NT2/D1 (cell line): Measurements from ENCODE around the gene AGPAT3.
"Not testable (repeated sequence)": the region's sequence is repeated elsewhere in the genome, so short reads cannot be mapped to it uniquely, and the experiment has no call there.

Source experiments
- DNase-seq: peaks from one replicate; pipeline ENCODE4 v3.0.0-alpha.2; 2011; ENCODE audit warnings: low read depth, low spot score
- H3K27me3 ChIP-seq: 2 replicates; pipeline ENCODE4 v1.6.0; 2011; ENCODE audit warnings: mild to moderate bottlenecking; ENCODE audit not compliant: insufficient read length, insufficient read depth
- H3K36me3 ChIP-seq: 2 replicates; pipeline ENCODE4 v1.6.1; 2011; ENCODE audit warnings: mild to moderate bottlenecking, low read length, mixed read lengths; ENCODE audit not compliant: insufficient read depth, insufficient read length
- H3K4me1 ChIP-seq: 2 replicates; pipeline ENCODE4 v1.5.1; 2011; ENCODE audit not compliant: insufficient read depth, insufficient read length
- H3K4me3 ChIP-seq: 2 replicates; pipeline ENCODE4 v1.5.1; 2011; ENCODE audit warnings: low read depth; ENCODE audit not compliant: insufficient read length
- H3K9ac ChIP-seq: 2 replicates; pipeline ENCODE4 v1.6.0; 2011; ENCODE audit warnings: low read depth; ENCODE audit not compliant: insufficient read length
- H3K9me3 ChIP-seq: 2 replicates; pipeline ENCODE4 v1.5.1; 2011; ENCODE audit warnings: mild to moderate bottlenecking, low read length; ENCODE audit not compliant: insufficient read depth
- SUZ12 ChIP-seq: IDR thresholded peaks from 2 replicates; pipeline ENCODE4 v1.6.1; 2011; ENCODE audit not compliant: insufficient read length, insufficient read depth; ENCODE audit errors: extremely low read depth
- YY1 ChIP-seq: IDR thresholded peaks from 2 replicates; pipeline ENCODE4 v1.6.1; 2011; ENCODE audit not compliant: insufficient read length, insufficient read depth
- ZNF274 ChIP-seq: IDR thresholded peaks from 2 replicates; pipeline ENCODE4 v1.6.1; 2011; ENCODE audit warnings: mild to moderate bottlenecking, low read depth, low read length

AGPAT3 gene

DNA sequence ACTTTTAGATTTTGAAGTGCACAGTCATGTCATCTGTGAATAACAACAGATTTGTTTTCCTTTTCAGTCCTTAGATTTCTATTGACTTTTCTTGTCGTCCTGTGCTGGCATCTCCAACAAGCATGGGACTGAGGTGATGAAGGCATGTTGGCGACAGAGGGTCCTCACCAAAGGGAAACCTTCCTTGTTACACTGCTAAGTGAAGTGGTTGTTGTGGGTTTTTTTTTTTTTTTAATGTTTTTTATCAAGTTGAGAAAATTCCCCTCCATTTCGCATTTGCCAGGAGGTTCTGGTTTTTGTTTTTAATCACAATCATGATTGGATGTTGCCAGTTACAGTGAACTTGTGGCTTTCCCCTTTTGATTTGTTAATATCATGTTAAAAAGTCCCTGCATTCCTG is 24.0 kb downstream of the AGPAT3 start:
- Histone ChIP-seq H3K9me3 (no peaks in the 10 kb centered on the region), H3K4me1 (peaks cover 18% of the 10 kb centered on the region), H3K9ac (no peak overlapping the region), H3K27me3 (no peaks in the 10 kb centered on the region), H3K36me3 (no peaks in the 10 kb centered on the region), H3K4me3 (no peak overlapping the region)
- no peak for TF ChIP-seq ZNF274
- no peak for TF ChIP-seq SUZ12
- TF ChIP-seq YY1 = no peak
- no peak for DNase-seq

DNA sequence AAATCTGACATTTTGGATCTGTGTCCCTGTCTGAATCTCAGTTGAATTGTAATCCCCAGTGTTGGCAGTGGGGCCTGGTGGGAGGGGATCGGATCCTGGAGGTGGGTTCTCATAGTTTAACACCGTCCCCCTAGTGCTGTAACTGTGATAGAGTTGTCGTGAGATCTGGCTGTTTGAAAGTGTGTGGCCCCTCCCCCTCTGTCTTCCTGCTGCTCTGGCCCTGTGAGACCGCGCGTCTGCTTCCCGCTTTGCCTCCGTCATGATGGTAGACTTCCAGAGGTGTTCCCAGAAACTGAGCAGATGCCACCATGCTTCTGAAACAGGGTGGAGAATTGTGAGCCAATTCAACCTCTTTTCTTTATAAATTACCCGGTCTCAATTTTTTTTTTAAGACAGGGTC is 25.0 kb downstream of the AGPAT3 start:
- Histone ChIP-seq H3K4me3 (no peak overlapping the region), H3K36me3 (no peaks in the 10 kb centered on the region), H3K27me3 (no peaks in the 10 kb centered on the region), H3K9ac (peak overlapping the region; percentile 24), H3K9me3 (no peaks in the 10 kb centered on the region), H3K4me1 (peaks cover 10% of the 10 kb centered on the region)
- DNase-seq = peak; percentile 16
- TF ChIP-seq SUZ12 (no peak), ZNF274 (no peak), YY1 (no peak)

DNA sequence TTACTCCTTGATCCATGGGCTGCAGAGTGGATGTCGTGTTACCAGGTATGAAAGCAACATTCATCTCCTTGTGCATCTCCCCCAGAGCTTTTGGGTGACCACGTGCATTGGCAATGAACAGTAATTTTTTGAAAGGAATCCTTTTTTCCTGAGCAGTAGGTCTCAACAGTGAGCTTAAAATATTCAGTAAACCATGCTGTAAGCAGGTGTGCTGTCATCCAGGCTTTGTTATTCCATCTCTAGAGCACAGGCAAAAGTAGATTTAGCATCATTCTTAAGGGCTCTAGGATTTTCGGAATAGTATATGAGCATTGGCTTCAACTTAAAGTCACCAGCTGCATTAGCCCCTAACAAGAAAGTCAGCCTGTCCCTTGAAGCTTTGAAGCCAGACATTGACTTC is 27.3 kb downstream of the AGPAT3 start:
- Histone ChIP-seq H3K27me3 (no peaks in the 10 kb centered on the region), H3K36me3 (no peaks in the 10 kb centered on the region), H3K9me3 (peaks cover 6% of the 10 kb centered on the region; the same call in 1 of the 2 replicates), H3K4me3 (no peak overlapping the region), H3K9ac (no peak overlapping the region), H3K4me1 (peaks cover 6% of the 10 kb centered on the region)
- DNase-seq = no peak
- TF ChIP-seq YY1 = no peak
- TF ChIP-seq SUZ12 = no peak
- TF ChIP-seq ZNF274 = no peak

DNA sequence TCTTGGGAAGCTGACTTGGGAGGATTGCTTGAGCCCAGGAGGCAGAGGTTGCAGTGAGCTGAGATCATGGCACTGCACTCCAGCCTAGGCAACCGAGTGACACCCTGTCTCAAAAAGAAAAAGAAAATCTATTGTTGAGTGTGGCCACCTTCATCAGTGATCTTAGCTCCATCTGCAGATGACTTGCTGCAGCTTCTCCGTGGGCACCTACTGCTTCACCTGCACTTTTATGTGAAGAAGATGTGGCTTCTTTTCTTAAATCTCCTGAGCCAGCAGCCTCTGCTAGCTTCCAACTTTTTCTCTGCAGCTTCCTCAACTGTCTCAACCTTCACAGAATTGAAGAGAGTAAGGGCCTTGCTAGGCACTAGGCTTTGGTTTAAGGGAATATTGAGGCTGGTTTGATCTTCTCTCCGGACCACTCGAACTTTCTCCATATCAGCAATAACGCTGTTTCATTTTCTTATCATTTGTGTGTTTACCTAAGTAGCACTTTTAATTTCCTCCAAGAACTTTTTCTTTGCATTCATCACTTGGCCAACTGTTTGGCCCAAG is 28.0 kb downstream of the AGPAT3 start:
- Histone ChIP-seq H3K36me3 (no peaks in the 10 kb centered on the region), H3K9ac (no peak overlapping the region), H3K9me3 (peaks cover 10% of the 10 kb centered on the region; the same call in 1 of the 2 replicates), H3K27me3 (no peaks in the 10 kb centered on the region), H3K4me1 (peaks cover 6% of the 10 kb centered on the region), H3K4me3 (no peak overlapping the region)
- no peak for DNase-seq
- TF ChIP-seq ZNF274 (no peak), SUZ12 (no peak), YY1 (no peak)

DNA sequence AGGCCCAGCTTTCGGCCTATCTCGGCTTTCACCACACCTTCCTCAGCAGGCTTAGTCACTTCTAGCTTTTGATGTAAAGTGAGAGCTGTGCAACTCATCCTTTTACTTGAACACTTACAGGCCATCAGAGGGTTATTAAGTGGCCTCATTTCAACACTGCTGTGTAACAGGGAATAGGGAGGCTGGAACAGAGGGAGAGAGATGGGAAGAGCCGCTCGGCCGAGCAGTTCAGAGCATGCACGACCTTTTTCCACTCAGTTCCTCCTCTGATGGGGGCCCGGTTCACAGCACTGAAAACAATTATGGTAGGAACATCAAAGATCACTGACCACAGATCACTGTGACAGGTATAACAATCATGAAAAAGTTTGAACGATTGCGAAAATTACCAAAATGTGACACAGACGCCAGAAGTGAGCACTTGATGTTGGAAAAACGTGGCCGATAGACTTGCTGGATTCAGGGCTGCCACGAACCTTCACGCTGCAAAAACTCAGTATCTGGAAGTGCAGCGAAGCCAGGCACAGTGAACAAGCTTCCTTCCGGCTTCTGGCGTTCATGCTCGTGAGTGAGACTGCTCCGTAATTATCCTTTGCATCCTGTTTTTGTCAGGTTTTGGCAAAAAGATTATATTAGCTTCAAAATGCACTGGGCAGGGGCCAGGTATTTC is 28.6 kb downstream of the AGPAT3 start:
- Histone ChIP-seq H3K4me3 (no peak overlapping the region), H3K36me3 (no peaks in the 10 kb centered on the region), H3K27me3 (no peaks in the 10 kb centered on the region), H3K9ac (no peak overlapping the region), H3K9me3 (peaks cover 16% of the 10 kb centered on the region; the same call in 1 of the 2 replicates), H3K4me1 (peaks cover 6% of the 10 kb centered on the region)
- TF ChIP-seq SUZ12 (no peak), ZNF274 (no peak), YY1 (no peak)
- DNase-seq = no peak

DNA sequence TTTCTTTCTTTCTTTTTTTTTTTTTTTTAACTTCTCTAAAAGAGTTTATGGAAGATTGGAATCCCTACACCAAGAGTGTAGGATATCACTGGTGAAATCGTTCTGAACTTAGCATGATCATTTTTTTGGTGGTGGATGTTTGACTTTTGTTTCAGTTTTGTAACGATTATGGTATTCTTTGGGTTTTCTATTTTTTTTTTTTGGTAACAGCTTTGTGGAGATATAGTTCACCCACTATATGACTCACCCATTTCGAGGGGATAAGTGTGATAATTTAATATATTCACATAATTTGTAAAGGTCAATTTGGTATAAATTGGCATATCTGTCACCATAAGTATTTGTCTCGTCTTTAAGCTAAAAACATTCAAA is 29.2 kb downstream of the AGPAT3 start:
- TF ChIP-seq YY1 = no peak
- TF ChIP-seq SUZ12 = no peak
- TF ChIP-seq ZNF274 = no peak
- Histone ChIP-seq H3K4me1 (peaks cover 6% of the 10 kb centered on the region), H3K27me3 (no peaks in the 10 kb centered on the region), H3K9ac (no peak overlapping the region), H3K9me3 (peaks cover 21% of the 10 kb centered on the region; the same call in 1 of the 2 replicates), H3K4me3 (no peak overlapping the region), H3K36me3 (no peaks in the 10 kb centered on the region)
- DNase-seq = no peak

DNA sequence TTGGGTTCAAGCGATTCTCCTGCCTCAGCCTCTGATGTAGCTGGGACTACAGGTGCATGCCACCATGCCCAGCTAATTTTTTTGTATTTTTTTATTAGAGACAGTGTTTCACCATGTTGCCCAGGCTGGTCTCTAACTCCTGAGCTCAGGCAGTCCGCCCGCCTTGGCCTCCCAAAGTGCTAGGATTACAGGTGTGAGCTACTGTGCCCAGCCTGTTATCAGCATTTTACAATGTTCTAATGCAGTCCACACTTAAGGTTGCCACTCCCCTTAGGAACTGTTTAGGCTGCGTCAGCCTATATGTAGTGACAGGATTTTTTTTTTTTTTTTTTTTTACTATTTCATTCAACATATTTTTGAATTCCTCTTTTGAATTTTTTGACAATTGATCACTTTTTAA is 30.2 kb downstream of the AGPAT3 start:
- TF ChIP-seq ZNF274 (no peak), SUZ12 (no peak), YY1 (no peak)
- H3K36me3 ChIP-seq = peaks cover 3% of the 10 kb centered on the region
- H3K9me3 ChIP-seq = peaks cover 32% of the 10 kb centered on the region; the same call in 1 of the 2 replicates
- DNase-seq = no peak
- no peak overlapping the region for H3K9ac ChIP-seq
- H3K4me1 ChIP-seq = no peaks in the 10 kb centered on the region
- H3K4me3 ChIP-seq = no peak overlapping the region
- no peaks in the 10 kb centered on the region for H3K27me3 ChIP-seq

DNA sequence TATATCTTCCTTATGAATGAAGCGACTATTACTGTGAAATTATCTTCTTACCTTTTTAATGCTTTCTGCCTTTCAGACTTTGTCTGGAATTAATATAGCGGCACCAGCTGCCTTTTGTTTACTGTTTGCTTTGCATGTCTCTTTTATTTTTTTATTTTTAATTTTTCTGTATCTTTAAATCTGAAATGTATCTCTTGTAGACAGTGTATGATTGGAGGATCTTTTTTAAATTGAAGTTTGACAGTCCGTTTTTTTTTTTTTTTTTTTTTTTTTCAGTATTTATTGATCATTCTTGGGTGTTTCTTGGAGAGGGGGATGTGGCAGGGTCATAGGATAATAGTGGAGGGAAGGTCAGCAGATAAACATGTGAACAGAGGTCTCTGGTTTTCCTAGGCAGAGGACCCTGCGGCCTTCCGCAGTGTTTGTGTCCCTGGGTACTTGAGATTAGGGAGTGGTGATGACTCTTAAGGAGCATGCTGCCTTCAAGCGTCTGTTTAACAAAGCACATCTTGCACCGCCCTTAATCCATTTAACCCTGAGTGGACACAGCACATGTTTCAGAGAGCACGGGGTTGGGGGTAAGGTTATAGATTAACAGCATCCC is 31.8 kb downstream of the AGPAT3 start:
- not testable (repeated sequence) for H3K27me3 ChIP-seq, H3K36me3 ChIP-seq, H3K9ac ChIP-seq, H3K4me1 ChIP-seq, H3K4me3 ChIP-seq, DNase-seq
- H3K9me3 ChIP-seq = peaks cover 32% of the 10 kb centered on the region; the same call in 1 of the 2 replicates
